SK-N-SH (cell line): Measurements from ENCODE around the gene TBC1D9B.

Source experiments
- CHD2 ChIP-seq: fragments of 150-350 bp; IDR thresholded peaks from 2 replicates; pipeline ENCODE4 v1.6.1; 2018; ENCODE audit warnings: low read length; ENCODE audit not compliant: partially characterized antibody
- CTCF ChIP-seq: fragments of 200-600 bp; sonication (generic); IDR thresholded peaks from 2 replicates; pipeline ENCODE4 v1.6.1; 2017; ENCODE audit warnings: antibody characterized with exemption, mild to moderate bottlenecking, moderate library complexity
- EZH2phosphoT487 ChIP-seq: fragments of 200-600 bp; sonication (generic); IDR thresholded peaks from 2 replicates; pipeline ENCODE4 v1.6.1; 2017; ENCODE audit warnings: low read depth, mixed run types, mild to moderate bottlenecking, antibody characterized with exemption, moderate library complexity, borderline replicate concordance
- FOSL2 ChIP-seq: IDR thresholded peaks from 2 replicates; pipeline ENCODE4 v1.4.0; 2012; ENCODE audit warnings: low read depth, mild to moderate bottlenecking, moderate library complexity, borderline replicate concordance
- JUND ChIP-seq: IDR thresholded peaks from 2 replicates; pipeline ENCODE4 v1.4.0; 2012
- MAX ChIP-seq: IDR thresholded peaks from 2 replicates; pipeline ENCODE4 v1.4.0; 2012; ENCODE audit warnings: low read depth
- POLR2AphosphoS5 ChIP-seq: IDR thresholded peaks from 2 replicates; pipeline ENCODE4 v1.6.1; 2012; ENCODE audit warnings: low read depth, low read length
- RAD21 ChIP-seq: IDR thresholded peaks from 2 replicates; pipeline ENCODE4 v1.6.1; 2012; ENCODE audit warnings: mild to moderate bottlenecking, low read length
- SIN3A ChIP-seq: IDR thresholded peaks from 2 replicates; pipeline ENCODE4 v1.6.1; 2012; ENCODE audit warnings: low read depth, mild to moderate bottlenecking, low read length, moderate library complexity, borderline replicate concordance
- SMC3 ChIP-seq: IDR thresholded peaks from 2 replicates; pipeline ENCODE4 v1.6.1; 2012; ENCODE audit warnings: low read depth, low read length, improper control_type of control experiment
- USF2 ChIP-seq: fragments of 150-350 bp; IDR thresholded peaks from 2 replicates; pipeline ENCODE4 v1.6.1; 2017; ENCODE audit warnings: antibody characterized with exemption, low read length, low read depth, borderline replicate concordance

GRCh38 chr5:179814090-179814489 is 93.6 kb downstream of the TBC1D9B start:
- TF ChIP-seq POLR2AphosphoS5 (no peak), MAX (no peak), CTCF (no peak), CHD2 (no peak), RAD21 (no peak), SMC3 (no peak), FOSL2 (no peak), SIN3A (no peak), JUND (no peak), USF2 (no peak), EZH2phosphoT487 (no peak)
